ENCODE data around the gene DUOXA1. TPM values are rescaled to one million over a fixed set of nuclear protein-coding genes. Genes with fewer than 3 reads are reported as not detected.
A peak's percentile ranks its signal among the peaks of the same experiment; 100 is the strongest.

DUOXA1 gene
- total RNA-seq, 1 donor from 2014 or later = 4.2 TPM

GRCh38 chr15:45094358-45094730, 35.3 kb downstream of the DUOXA1 start:
- intact Hi-C loops (cut with DNase I) = no loop called here
- H3K36me3 ChIP-seq = no peaks in the 10 kb centered on the region
- DNase-seq (ENCODE audit: low spot score in 2 of 2) = peak in 1 of 2 donors; percentile 50

GRCh38 chr15:45093622-45094357, 35.9 kb downstream of the DUOXA1 start:
- Histone ChIP-seq H3K4me1 (no peaks in the 10 kb centered on the region), H3K27me3 (no peaks in the 10 kb centered on the region), H3K4me3 (no peak overlapping the region), H3K27ac (no peak overlapping the region), H3K36me3 (no peaks in the 10 kb centered on the region), H3K9me3 (no peaks in the 10 kb centered on the region)
- intact Hi-C loops (cut with DNase I) = no loop called here
- no peak for TF ChIP-seq CTCF (IDR thresholded peaks at IDR 0.05)
- peak in 1 of 2 donors; percentile 48 for DNase-seq (ENCODE audit: low spot score in 2 of 2)

More at GRCh38 chr15:45094358-45094730, 35.3 kb downstream of the DUOXA1 start:
- no peak overlapping the region for H3K4me3 ChIP-seq
- no peaks in the 10 kb centered on the region for H3K4me1 ChIP-seq
- H3K9me3 ChIP-seq = no peaks in the 10 kb centered on the region
- H3K27me3 ChIP-seq = no peaks in the 10 kb centered on the region
- no peak overlapping the region for H3K27ac ChIP-seq
- TF ChIP-seq CTCF (IDR thresholded peaks at IDR 0.05) = no peak

- no peak for DNase-seq (ENCODE audit: low spot score in 2 of 2)
- Histone ChIP-seq H3K4me3 (no peak overlapping the region), H3K36me3 (no peaks in the 10 kb centered on the region), H3K27ac (no peak overlapping the region), H3K9me3 (no peaks in the 10 kb centered on the region), H3K4me1 (no peaks in the 10 kb centered on the region), H3K27me3 (no peaks in the 10 kb centered on the region)
- intact Hi-C loops (cut with DNase I) = no loop called here
- TF ChIP-seq CTCF (IDR thresholded peaks at IDR 0.05) = no peak
Observed at GRCh38 chr15:45093013-45093412, 36.7 kb downstream of the DUOXA1 start.

GRCh38 chr15:45091576-45091975, 38.1 kb downstream of the DUOXA1 start:
- no peak for DNase-seq (ENCODE audit: low spot score in 2 of 2)
- Histone ChIP-seq H3K4me3 (no peak overlapping the region), H3K27ac (no peak overlapping the region), H3K9me3 (no peaks in the 10 kb centered on the region), H3K36me3 (no peaks in the 10 kb centered on the region), H3K27me3 (no peaks in the 10 kb centered on the region), H3K4me1 (no peaks in the 10 kb centered on the region)
- intact Hi-C loops (cut with DNase I) = no loop called here
- TF ChIP-seq CTCF (IDR thresholded peaks at IDR 0.05) = no peak

- no peak overlapping the region for H3K27ac ChIP-seq
- intact Hi-C loops (cut with DNase I) = no loop called here
- H3K36me3 ChIP-seq = no peaks in the 10 kb centered on the region
- H3K27me3 ChIP-seq = no peaks in the 10 kb centered on the region
- H3K4me1 ChIP-seq = no peaks in the 10 kb centered on the region
- no peak overlapping the region for H3K4me3 ChIP-seq
- no peak for DNase-seq (ENCODE audit: low spot score in 2 of 2)
- no peaks in the 10 kb centered on the region for H3K9me3 ChIP-seq
- TF ChIP-seq CTCF (IDR thresholded peaks at IDR 0.05) = no peak
Observed at GRCh38 chr15:45091161-45091560, 38.5 kb downstream of the DUOXA1 start.

Measured in ascending aorta (tissue), 2 donors.